HG03025 (cell line): ENCODE measurements around the gene PRR29.

Experiments used
- ATAC-seq: cut with Tn5 transposase; IDR thresholded peaks from one replicate; pipeline ENCODE4 v1.9.1; 2021; ENCODE audit warnings: mild to moderate bottlenecking, moderate library complexity; ENCODE audit not compliant: unreplicated experiment, low FRiP score

Gene PRR29

DNA sequence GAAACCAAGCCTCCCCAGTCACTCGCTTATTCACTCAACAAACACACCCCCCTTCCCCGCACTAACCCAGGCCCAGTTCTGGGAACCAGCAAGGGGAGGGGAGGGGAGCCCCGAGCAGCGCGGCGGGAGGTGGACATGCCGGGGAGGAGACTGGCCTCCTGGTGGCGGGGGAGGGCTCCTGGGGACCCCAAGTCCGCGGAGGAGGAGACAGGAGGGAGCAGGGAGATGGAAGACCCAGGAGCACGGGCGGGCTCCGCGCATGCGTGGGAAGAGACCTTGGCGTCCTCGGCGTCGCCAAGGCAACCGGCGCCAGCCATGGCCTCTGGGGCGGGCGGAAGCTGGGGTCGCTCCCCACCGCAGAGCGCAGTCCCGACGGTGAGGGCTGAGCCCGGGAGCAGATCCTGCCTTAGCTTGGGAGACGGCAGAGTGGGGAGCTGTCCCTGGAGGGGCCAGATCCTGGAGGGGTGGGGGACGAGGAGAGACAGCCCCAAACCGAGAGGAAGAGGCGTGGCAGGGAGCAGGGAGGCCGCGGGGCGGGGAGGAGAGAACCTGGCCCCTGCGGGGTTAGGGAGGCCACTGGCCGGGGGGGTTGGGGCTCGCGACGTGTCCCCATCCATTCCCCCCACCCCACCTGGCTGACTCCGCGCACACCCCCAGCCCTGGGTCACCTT, at the start of gene PRR29:
PRR29 (plus strand) TSS at position 302 of the 671 bp plus-strand sequence; CDS start at position 316, 14 bp downstream.
- peak; percentile 57 for ATAC-seq

DNA sequence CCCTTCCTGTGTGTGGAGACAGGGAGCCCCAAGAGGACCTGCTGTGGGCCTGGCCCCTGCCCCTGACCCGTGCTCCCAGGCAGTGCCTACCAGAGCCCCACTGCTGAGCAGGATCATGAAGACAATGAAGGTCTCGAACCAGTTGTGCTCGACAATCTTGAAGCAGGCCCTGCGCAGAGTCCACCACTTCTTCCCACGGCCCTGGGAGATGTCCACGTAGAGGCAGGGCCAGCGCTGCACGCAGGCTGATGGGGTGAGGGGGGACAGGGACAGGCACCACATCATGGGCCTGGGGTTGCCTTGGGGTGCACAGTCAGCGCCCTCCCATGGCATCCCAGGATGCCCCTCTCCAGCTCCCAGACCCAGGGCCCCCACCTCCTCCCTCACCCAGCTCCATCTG, 49.6 kb upstream of the PRR29 start:
- no peak for ATAC-seq

DNA sequence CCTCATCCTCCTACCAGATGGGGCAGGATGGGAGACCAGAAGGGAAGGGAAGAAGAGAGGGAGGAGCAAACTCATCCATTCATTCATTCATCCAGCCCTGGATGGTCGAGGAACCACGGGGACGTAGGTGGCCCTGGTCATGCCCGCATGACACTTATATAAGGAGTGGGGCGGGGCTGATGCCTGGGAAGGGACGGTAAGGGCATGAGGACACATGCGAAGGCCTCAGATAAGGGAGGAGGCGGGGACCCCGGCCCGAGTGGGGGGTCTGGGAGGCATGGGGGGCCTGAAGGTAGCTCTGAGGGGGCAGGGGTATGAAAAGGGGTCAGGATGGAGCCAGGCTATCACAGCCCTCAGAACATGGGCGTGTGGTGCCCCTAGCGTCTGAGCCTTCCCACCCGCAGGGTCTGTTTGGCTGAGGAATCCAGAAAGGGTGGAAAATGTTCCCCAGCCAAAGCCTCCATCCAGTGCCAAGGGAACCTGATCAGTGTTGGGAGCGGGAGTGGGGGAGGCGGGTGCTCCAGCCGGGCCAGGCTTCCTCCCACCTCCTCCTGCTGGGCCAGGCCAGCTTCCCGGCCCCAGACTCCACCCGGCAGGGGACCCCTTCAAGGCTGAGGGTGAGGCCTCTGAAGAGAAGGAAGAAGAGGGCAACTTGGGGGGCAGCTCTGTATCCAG, 48.4 kb upstream of the PRR29 start:
- ATAC-seq: no peak

DNA sequence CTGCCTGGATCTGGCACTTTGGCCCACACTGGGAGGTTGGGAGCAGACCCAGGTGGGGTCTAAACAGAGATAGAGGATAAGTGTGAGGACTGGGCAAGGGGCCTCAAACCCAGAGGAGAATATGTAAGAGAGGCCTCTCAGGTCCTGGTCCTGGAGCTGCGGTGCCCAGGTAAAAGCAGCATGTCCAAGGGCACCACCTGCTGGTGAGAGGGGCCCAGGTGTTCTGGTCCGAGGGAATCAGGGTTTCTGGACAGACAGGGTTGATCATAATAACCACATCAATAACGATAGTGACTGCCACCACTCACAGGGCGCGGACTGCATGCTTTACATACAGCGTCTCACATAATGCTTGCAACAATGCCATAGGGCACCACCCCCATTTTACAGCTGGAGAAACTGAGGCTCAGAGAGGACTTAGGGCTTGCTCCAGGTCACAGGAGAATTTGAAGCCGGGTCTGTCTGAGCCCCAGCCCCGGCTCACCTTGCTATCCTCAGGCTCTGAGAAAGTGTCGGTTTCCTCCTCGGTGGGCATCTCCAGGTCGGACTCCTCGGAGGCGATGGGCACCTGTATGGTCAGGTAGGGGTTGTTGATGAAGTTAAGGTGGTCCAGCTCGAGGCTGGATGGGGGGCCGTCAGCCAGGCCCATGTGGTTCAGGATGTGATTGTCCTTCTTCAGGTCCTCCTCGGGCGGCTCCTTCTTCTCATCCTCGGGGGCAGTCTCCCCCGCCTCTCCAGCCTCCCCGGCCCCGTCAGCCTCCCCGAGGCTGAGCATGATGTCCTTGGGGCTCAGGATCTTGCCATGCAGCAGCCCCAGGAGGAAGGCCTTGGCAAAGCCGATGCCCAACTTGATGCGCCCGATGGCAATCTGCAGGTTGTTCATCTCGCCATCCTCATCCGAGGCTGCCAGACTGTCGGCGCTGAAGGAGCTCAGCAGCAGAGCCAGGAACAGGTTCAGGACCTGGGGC, 46.9 kb upstream of the PRR29 start:
- ATAC-seq: no peak

DNA sequence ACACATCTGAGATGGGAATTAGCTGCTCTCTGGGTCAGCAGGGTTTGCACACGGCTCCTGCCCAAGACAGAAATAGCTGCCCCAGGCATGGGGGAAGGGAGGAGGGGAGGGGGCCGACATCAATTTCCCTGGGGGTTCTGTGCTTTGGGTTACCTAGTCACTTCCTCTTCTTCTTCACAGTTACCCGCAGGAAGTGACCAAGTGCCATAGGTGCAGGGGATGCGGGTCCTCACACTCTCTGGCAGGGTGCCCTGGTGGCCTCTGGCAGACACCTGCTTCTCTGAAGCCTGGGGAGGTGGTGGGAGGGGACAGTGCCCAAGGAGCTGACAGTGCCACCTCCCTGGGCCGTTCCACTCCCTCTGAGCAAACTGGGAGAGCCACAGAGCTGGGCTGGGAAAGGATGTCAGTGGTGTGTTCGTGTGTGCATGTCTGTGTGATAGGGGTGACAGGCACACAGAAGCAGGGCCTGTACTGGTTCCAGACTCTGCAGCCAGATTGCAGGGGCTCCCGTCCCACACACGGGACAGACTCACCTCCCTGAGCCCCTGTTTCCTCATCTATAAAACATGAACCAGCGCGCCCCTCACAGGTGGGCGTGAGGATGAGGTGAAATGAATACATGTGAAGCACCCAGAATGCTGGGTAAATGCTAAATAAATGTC, 43.6 kb upstream of the PRR29 start:
- ATAC-seq: no peak

DNA sequence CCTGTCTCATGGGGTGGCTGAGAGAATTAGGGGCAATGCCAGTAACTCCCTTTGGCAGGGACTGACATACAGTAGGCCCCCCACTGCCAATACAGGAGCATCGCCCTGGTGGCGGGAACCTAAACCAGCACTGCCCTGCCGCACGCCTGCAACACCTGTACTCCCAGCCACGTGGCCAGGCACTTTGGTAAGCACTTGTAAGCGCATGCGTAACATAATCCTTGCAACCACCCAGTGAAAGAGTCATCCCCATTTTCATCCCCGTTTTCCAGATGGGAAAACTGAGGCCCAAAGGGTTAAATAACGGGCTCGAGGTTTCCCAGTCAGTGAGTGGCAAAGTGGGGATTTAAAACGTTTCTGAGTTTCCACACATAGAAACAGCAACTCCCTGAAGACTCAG, 42.9 kb upstream of the PRR29 start:
- no peak for ATAC-seq

DNA sequence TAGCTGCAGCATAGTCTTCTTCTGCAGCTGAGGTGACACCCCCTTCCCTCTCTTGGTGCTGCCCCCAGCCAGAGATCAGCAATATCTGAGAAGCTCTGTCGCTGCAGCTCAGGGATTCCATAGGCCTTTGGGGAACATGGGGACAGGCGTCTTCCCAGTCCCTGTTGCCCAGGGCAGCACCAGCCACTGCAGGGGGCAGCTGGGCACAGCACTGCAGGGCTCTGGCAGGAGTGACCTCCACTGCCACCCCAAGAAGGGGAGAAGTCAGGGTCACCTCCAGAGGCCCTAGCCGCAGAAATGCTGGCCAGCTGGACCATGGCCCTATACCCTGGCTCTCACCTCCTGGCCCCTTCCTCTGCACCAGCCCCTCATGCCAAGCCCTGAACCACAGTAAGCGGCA, 42.4 kb upstream of the PRR29 start:
- no peak for ATAC-seq

DNA sequence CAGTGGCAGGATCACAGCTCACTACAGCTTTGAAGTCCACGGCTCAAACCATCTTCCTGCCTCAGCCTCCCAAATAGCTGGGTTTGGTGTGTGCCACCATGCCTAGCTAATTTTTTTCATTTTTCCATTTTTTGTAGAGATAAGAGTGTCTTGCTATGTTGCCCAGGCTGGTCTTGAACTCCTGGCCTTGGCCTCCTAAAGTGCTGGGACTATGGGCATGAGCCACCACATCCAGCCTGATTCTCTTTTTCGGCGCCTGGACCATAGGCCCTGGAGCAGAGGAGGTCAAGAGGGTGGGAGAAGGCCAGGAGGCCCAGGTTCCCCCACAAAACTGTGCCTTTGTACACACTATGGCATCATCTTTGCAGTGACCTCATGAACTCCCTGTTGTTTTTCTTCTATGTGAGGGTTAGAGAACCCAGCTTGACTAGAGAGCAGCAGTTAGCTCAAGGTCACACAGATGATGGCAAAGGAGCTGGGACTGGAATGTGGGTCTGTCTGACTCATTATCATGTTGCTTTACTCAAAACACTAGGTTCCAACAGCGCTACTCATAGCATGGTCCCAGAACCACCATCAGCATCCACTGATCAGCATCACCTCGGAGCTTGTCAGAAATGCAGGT, 41.7 kb upstream of the PRR29 start:
- no peak for ATAC-seq

DNA sequence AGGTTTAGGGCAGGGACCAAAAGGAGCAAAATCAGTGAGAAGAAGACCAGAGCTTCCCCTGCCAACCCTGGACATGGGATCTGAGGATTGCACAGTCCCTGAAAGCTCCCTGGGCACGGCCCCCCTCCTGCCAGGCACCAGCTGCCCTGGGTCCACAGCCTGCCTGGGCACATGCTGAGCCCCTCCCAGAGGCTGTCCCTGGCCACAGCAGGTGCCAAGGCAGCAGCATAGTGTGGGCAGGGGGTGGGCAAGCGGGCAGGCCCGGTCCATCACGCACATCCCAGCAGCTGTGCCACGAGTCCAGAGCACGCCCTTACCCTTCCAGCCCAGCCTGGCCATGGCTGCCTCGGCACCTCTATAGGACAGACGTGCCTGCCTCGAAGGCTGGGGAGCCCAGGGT, 38.1 kb upstream of the PRR29 start:
- no peak for ATAC-seq

DNA sequence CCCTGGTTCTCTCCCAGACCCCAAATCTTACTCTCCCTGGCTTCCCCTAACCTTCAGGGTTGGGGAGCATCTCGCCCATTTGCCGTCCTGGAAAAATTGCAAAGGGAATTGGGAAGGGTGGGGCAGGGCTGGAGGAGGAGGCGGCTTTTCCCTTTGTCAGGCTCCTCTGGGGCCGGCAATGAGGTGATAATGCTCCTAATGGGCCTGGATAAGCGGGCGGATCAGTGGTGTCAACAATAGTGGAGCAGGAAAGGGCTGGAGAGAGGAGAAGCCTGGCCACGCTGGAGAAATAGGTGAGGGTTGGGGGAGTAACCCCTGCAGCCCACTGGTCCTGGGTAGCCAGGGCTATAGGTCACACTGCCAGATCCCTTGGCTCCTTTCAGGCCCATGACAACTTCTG, 37.7 kb upstream of the PRR29 start:
- no peak for ATAC-seq

DNA sequence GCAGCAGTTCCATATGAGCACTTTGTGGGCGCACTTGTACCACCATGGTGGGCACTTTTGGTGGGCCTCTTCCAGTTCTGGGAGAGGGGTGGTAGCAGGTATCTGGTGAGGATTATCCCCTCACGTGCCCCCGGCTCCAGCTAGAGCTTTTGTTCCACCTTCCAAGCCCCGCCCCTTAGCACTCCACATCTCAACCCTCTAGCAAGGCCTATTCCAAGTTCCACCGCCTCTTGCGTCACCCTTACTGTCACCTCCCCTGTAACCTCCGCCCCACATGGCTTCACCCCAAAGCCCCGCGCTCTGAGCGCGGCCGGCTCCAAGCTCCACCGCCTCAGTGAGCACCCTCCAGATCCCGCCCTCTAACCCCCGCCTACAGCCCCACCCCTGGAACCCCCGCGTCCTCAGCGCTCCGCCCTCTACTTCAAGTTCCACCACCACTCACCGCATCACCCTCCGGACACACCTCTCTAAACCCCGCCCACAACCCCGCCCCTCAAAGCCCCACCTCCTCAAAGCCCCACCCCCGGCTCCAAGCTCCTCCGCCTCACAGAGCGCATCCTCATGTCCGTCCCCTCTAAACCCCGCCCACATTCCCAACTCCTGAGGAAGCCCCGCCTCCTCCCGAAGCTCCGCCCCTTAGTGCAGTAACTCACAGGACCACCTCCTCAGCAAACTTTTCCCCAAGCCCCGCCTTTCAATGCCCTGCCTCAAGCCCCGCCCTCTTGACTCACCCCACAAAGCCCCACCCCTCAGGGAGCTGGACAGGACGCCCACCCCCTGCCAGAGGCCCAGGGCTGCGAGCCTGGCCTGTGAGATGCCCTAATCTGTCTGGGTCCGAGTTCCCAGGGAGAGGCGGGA, 36.6 kb upstream of the PRR29 start:
- no peak for ATAC-seq

DNA sequence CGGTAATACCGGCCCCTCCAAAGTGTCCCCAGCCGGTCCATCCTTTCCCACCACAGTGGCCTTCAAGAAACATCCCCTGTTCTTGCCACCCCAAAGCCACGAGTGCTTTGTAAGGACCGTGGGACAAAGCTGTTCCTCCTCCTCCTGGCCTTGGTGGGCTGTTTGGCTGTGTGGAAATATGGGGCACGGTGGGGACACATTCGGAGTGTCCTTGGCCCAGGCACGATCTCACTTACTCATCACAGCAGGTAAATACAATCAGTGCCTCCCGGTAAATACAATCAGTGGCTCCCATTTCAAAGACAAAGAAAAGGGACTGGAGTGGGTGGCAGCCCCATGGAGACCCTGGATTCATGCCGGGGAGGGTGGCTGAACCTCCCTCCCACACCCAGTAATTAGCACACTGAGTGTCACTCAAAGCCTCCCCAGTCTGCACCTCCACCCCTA, 35.8 kb upstream of the PRR29 start:
- ATAC-seq: no peak

DNA sequence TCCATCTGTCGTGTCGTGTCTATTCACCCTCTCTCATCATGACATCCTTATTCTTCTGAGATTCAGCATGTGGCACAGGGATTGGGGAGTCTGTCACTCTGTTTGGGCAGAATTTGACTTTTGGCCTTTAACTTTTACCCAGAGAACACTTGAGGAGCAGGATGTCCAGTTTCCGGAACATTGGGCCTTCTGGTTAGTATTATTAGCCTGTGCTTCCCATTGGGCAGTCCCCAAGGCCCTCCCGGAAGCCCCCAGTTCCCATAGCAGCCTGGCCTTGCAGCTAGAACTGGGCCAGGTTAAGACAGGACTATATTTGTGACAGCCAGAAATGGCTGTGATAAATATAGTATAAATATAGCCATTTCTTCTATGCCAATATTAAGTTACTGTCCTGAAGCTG, 35.0 kb upstream of the PRR29 start:
- no peak for ATAC-seq

DNA sequence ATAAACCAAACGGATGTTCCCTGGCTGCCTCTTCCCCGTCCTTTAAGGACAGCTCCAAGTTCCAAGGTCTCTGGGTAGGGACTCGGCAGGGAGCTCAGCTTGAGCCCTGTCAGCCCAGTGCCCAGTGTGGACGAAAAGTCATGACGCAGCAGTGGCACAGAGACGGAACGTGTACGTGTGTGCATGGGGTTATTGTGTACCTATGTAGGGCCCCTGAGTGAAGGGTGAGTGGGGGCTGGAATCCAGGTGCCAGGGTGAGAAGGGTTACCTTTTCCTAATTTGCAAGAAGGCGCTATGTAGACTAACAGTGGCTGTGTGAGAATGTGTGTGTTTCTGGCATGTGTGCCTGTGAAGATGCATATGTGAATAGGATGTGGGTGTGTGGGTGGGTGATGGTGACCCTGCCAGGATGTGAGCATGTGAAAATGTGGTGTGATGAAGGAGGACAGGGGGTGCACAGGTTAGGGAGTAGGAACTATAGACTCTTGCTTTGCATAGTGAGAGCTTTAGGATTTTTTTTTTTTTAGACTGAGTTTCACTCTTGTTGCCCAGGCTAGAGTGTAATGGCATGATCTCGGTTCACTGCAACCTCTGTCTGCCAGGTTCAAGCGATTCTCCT, 31.4 kb upstream of the PRR29 start:
- ATAC-seq: no peak

DNA sequence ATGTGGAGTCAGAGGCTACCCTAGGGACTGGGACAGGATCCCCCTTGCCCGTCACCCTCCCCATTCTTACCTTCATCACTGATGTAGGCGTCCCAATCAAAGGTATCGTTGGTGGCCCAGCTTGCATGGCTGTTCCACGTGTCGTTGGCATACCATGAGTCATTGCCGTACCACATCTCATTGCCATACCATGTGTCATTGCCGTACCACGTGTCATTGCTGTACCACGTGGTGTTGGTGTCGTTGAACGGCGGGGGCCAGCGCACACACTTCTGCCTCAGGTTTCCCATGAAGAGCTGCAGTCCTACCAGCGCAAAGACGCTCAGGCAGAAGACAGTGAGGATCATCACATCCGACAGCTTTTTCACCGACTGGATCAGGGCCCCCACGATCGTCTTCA, 30.2 kb upstream of the PRR29 start:
- ATAC-seq: no peak

DNA sequence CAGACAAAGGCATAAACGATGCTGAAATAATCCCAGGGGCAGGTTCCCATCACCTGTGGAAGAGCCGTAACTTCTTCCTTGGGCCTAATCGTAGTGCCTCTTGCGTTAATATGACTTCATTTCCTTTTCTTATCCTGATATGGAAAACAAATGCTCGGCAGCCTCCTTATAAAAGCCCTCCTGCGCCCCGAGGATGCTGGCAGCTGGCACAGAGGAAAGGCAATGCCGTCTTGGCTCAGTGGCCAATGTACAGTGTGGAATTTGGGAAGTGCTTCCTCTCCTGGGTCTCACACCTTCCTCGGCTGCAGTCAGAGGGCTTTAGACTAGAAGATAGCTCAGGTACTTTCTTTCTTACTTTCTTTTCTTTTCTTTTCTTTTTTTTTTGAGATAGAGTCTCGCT, 28.9 kb upstream of the PRR29 start:
- no peak for ATAC-seq

DNA sequence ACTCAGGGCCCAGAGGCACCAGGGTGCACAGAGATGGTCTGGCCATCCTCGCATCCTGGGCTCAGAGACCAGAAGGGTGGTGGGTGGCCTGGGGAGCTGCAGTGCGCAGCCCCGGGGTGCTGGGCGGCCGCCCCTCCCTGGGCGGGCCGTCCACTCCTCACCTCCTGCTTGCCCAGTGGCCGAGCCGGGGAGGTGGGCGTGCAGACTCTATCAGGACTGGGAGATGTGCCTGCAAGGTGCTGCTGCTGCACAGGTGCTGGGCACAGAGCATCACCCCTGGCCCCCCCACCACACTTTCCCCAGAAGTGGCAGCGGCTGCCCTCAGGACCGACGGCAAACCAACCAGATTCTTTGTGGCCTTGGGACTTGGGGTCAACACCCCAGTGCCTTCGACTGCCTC, 25.4 kb upstream of the PRR29 start, which contains the start of gene SCN4A:
SCN4A (minus strand) TSS at position 123 of the 400 bp plus-strand sequence; CDS start at position 46, 77 bp downstream.
- no peak for ATAC-seq

DNA sequence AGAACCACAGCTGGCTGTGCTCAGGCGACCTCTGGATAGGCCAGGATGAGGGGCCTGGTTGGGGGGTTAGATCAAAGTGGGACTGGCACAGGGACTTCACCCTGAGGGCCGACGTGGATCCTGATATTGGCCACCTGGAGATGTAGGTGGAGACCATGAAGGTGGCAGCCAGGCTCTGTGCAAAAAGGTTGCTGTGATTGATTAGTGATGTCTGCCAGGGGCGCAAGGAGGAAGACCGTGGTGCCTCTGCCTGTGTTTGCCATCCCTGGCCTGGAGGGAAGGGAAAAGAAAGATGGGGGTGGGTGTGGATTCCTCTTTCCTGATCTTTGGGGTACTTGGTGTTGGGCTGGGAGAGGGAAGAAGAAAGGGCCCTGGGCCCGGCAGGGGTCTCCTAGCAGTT, 24.9 kb upstream of the PRR29 start:
- ATAC-seq: no peak
